HEK293T (cell line): ENCODE results near the gene CHAC1.

Experiments used
- CTCF ChIA-PET: fragments of 350-600 bp; formaldehyde crosslinking; extraction: SDS; loops from one replicate; lab custom pipeline; 2021; ENCODE audit warnings: antibody characterized with exemption, inconsistent platforms; lab: Yijun Ruan, JAX
- POLR2A ChIA-PET: fragments of 350-600 bp; formaldehyde crosslinking; extraction: SDS; loops from one replicate; lab custom pipeline; 2020; ENCODE audit warnings: antibody characterized with exemption, inconsistent platforms; lab: Yijun Ruan, JAX
- DNase-seq: peaks from one replicate; pipeline ENCODE4 v3.0.0; 2012; ENCODE audit warnings: mixed read lengths; ENCODE audit errors: extremely low spot score
- ARNT ChIP-seq: fragments of 450-650 bp; IDR thresholded peaks from 2 replicates; pipeline ENCODE4 v1.6.1; 2017; ENCODE audit warnings: mild to moderate bottlenecking
- BHLHE40 ChIP-seq: fragments of 450-650 bp; IDR thresholded peaks from 2 replicates; pipeline ENCODE4 v1.6.1; 2016; ENCODE audit warnings: mild to moderate bottlenecking, moderate library complexity, borderline replicate concordance
- CTBP1 ChIP-seq: fragments of 450-650 bp; IDR thresholded peaks from 2 replicates; pipeline ENCODE4 v1.6.1; 2016; ENCODE audit warnings: borderline replicate concordance
- ELF4 ChIP-seq: fragments of 450-650 bp; IDR thresholded peaks from 2 replicates; pipeline ENCODE4 v1.6.1; 2017; ENCODE audit warnings: antibody characterized with exemption
- FOXA1 ChIP-seq: fragments of 450-650 bp; IDR thresholded peaks from 2 replicates; pipeline ENCODE4 v1.6.1; 2016; ENCODE audit warnings: mild to moderate bottlenecking
- FOXK2 ChIP-seq: fragments of 450-650 bp; IDR thresholded peaks from 2 replicates; pipeline ENCODE4 v1.6.1; 2016; ENCODE audit warnings: mild to moderate bottlenecking
- FOXM1 ChIP-seq: fragments of 450-650 bp; IDR thresholded peaks from 2 replicates; pipeline ENCODE4 v1.6.1; 2017; ENCODE audit warnings: mild to moderate bottlenecking, borderline replicate concordance
- HDGF ChIP-seq: fragments of 450-650 bp; IDR thresholded peaks from 2 replicates; pipeline ENCODE4 v1.6.1; 2017; ENCODE audit warnings: antibody characterized with exemption, borderline replicate concordance
- L3MBTL2 ChIP-seq: fragments of 450-650 bp; conservative IDR thresholded peaks from 2 replicates; pipeline ENCODE4 v1.6.1; 2016; ENCODE audit warnings: mild to moderate bottlenecking
- LEF1 ChIP-seq: fragments of 450-650 bp; IDR thresholded peaks from 2 replicates; pipeline ENCODE4 v1.6.1; 2017; ENCODE audit warnings: mild to moderate bottlenecking, borderline replicate concordance
- NFRKB ChIP-seq: fragments of 450-650 bp; IDR thresholded peaks from 2 replicates; pipeline ENCODE4 v1.6.1; 2016; ENCODE audit warnings: mild to moderate bottlenecking, moderate library complexity
- PKNOX1 ChIP-seq: fragments of 450-650 bp; IDR thresholded peaks from 2 replicates; pipeline ENCODE4 v1.6.1; 2016
- SP1 ChIP-seq: fragments of 450-650 bp; IDR thresholded peaks from 2 replicates; pipeline ENCODE4 v1.6.1; 2017
- SUZ12 ChIP-seq: fragments of 450-650 bp; IDR thresholded peaks from 2 replicates; pipeline ENCODE4 v1.6.1; 2016; ENCODE audit warnings: mild to moderate bottlenecking
- TARDBP ChIP-seq: fragments of 450-650 bp; IDR thresholded peaks from 2 replicates; pipeline ENCODE4 v1.6.1; 2016
- ZNF384 ChIP-seq: fragments of 450-650 bp; IDR thresholded peaks from 2 replicates; pipeline ENCODE4 v1.6.1; 2016

CHAC1 gene

GRCh38 chr15:40981186-40981585 lies 27.9 kb downstream of the CHAC1 start:
- no peak for TF ChIP-seq HDGF
- no peak for TF ChIP-seq FOXA1
- TF ChIP-seq BHLHE40 = no peak
- TF ChIP-seq ELF4 = no peak
- TF ChIP-seq CTBP1 = no peak
- TF ChIP-seq ARNT = no peak
- no peak for TF ChIP-seq ZNF384
- TF ChIP-seq L3MBTL2 = no peak
- TF ChIP-seq SP1 = no peak
- TF ChIP-seq TARDBP = no peak
- TF ChIP-seq FOXK2 = no peak
- TF ChIP-seq FOXM1 = no peak
- no peak for TF ChIP-seq NFRKB
- TF ChIP-seq PKNOX1 = no peak
- TF ChIP-seq LEF1 = no peak
- TF ChIP-seq SUZ12 = no peak
- DNase-seq = no peak
- ChIA-PET POLR2A (interaction anchor here (0.9 kb wide), 1 partner anchor 28 kb away, joined by 4 read pairs; the partner anchor contains the start of gene CHAC1), CTCF (no interaction called here)

- DNase-seq = no peak
- CTCF ChIA-PET = interaction anchor here (0.6 kb wide), 1 partner anchor 348 kb away, joined by 4 read pairs; no protein-coding TSS in a partner anchor
- TF ChIP-seq FOXK2 (no peak), ELF4 (no peak), CTBP1 (no peak), ZNF384 (no peak), ARNT (no peak), SP1 (no peak), TARDBP (no peak), NFRKB (no peak), LEF1 (no peak), HDGF (no peak), SUZ12 (no peak), PKNOX1 (no peak), BHLHE40 (no peak), FOXA1 (no peak), FOXM1 (no peak), L3MBTL2 (no peak)
- POLR2A ChIA-PET = interaction anchor here (0.7 kb wide), 1 partner anchor 30 kb away, joined by 3 read pairs; the partner anchor contains the start of gene CHAC1
Measured at GRCh38 chr15:40982855-40983254, 29.6 kb downstream of the CHAC1 start.

GRCh38 chr15:40984406-40984805 lies 31.1 kb downstream of the CHAC1 start:
- ChIA-PET POLR2A (interaction anchor here (0.8 kb wide), 1 partner anchor 31 kb away, joined by 4 read pairs; the partner anchor contains the start of gene CHAC1), CTCF (interaction anchor here (0.6 kb wide), 1 partner anchor 15 kb away, joined by 3 read pairs; no protein-coding TSS in a partner anchor)
- TF ChIP-seq CTBP1 = no peak
- TF ChIP-seq SUZ12 = no peak
- TF ChIP-seq FOXK2 = no peak
- no peak for TF ChIP-seq HDGF
- TF ChIP-seq ELF4 = no peak
- no peak for TF ChIP-seq LEF1
- no peak for TF ChIP-seq PKNOX1
- no peak for TF ChIP-seq NFRKB
- no peak for TF ChIP-seq ARNT
- no peak for TF ChIP-seq L3MBTL2
- no peak for TF ChIP-seq BHLHE40
- TF ChIP-seq FOXM1 = no peak
- no peak for TF ChIP-seq ZNF384
- TF ChIP-seq TARDBP = no peak
- no peak for TF ChIP-seq FOXA1
- no peak for TF ChIP-seq SP1
- no peak for DNase-seq

GRCh38 chr15:40984964-40985363 lies 31.7 kb downstream of the CHAC1 start:
- ChIA-PET CTCF (interaction anchor here (0.6 kb wide), 1 partner anchor 16 kb away, joined by 3 read pairs; no protein-coding TSS in a partner anchor), POLR2A (no interaction called here)
- no peak for TF ChIP-seq LEF1
- no peak for TF ChIP-seq PKNOX1
- no peak for TF ChIP-seq SUZ12
- TF ChIP-seq FOXM1 = no peak
- TF ChIP-seq ARNT = no peak
- TF ChIP-seq ZNF384 = no peak
- no peak for TF ChIP-seq CTBP1
- no peak for TF ChIP-seq ELF4
- TF ChIP-seq FOXK2 = no peak
- TF ChIP-seq SP1 = no peak
- TF ChIP-seq BHLHE40 = no peak
- TF ChIP-seq NFRKB = no peak
- TF ChIP-seq L3MBTL2 = no peak
- DNase-seq = no peak

- ChIA-PET CTCF (no interaction called here), POLR2A (no interaction called here)
- DNase-seq = no peak
- TF ChIP-seq PKNOX1 (no peak), NFRKB (no peak), FOXM1 (no peak), HDGF (no peak), LEF1 (no peak), FOXK2 (no peak), SUZ12 (no peak), TARDBP (no peak), FOXA1 (no peak), BHLHE40 (no peak), SP1 (no peak), ZNF384 (no peak), CTBP1 (no peak)
Measured at GRCh38 chr15:40985541-40986330, 32.5 kb downstream of the CHAC1 start.
